HUDEP-2 (cell line): ENCODE measurements around the gene E2F6.
"Not testable (repeated sequence)": the region's sequence is repeated elsewhere in the genome, so short reads cannot be mapped to it uniquely, and the experiment has no call there.

Experiments used
- DNase-seq, 76 experiments: peaks; one replicate each; lab custom pipeline; 2025; ENCODE audit not compliant: unreplicated experiment in 76 of 76; lab: John Stamatoyannopoulos, UW

Gene E2F6

GRCh38 chr2:11416931-11417330, 49.0 kb downstream of the E2F6 start:
- no peak for DNase-seq

- DNase-seq: no peak
Observed at GRCh38 chr2:11416186-11416585, 49.8 kb downstream of the E2F6 start.

GRCh38 chr2:11414372-11415124, 51.4 kb downstream of the E2F6 start:
- no peak for DNase-seq

- no peak for DNase-seq
Observed at GRCh38 chr2:11412449-11412810, 53.5 kb downstream of the E2F6 start.

- DNase-seq: peak in 43 of 76 experiments; percentile 4 to 57 (median 21)
Observed at GRCh38 chr2:11411768-11412448, 54.1 kb downstream of the E2F6 start.

GRCh38 chr2:11411244-11411643, 54.7 kb downstream of the E2F6 start:
- DNase-seq: no peak

GRCh38 chr2:11410101-11410500, 55.9 kb downstream of the E2F6 start:
- DNase-seq: no peak

GRCh38 chr2:11409572-11409959, 56.4 kb downstream of the E2F6 start:
- no peak for DNase-seq

- DNase-seq: no peak
Observed at GRCh38 chr2:11408959-11409571, 56.9 kb downstream of the E2F6 start.

- DNase-seq: no peak
Observed at GRCh38 chr2:11407413-11407812, 58.5 kb downstream of the E2F6 start.

- DNase-seq: no peak
Observed at GRCh38 chr2:11406958-11407381, 59.0 kb downstream of the E2F6 start.

- DNase-seq: no peak
Observed at GRCh38 chr2:11406267-11406957, 59.5 kb downstream of the E2F6 start.

- DNase-seq: no peak
Observed at GRCh38 chr2:11405599-11406266, 60.2 kb downstream of the E2F6 start.

GRCh38 chr2:11405074-11405406, 60.9 kb downstream of the E2F6 start:
- not testable (repeated sequence) for DNase-seq

GRCh38 chr2:11404376-11405073, 61.4 kb downstream of the E2F6 start:
- DNase-seq: no peak

GRCh38 chr2:11402436-11402835, 63.5 kb downstream of the E2F6 start:
- no peak for DNase-seq

- DNase-seq: no peak
Observed at GRCh38 chr2:11399438-11399762, 66.6 kb downstream of the E2F6 start.

- peak in 75 of 76 experiments; percentile 40 to 97 (median 91) for DNase-seq
Observed at GRCh38 chr2:11398750-11399437, 67.1 kb downstream of the E2F6 start.

GRCh38 chr2:11397513-11397912, 68.4 kb downstream of the E2F6 start:
- DNase-seq: no peak
